Left ventricle myocardium inferior (tissue), 1 donor: ENCODE measurements around the gene ANGPTL2. TPM values are rescaled to one million over a fixed set of nuclear protein-coding genes. Genes with fewer than 3 reads are reported as not detected.

Experiments
- DNase-seq: peaks from one replicate; pipeline ENCODE4 v3.0.0-alpha.2; 2020
- H3K27ac ChIP-seq: fragments of 200-600 bp; replicated peaks from 2 replicates; pipeline ENCODE4 v1.8.0; 2021
- H3K27me3 ChIP-seq: fragments of 200-600 bp; 2 replicates; pipeline ENCODE4 v1.8.0; 2021; ENCODE audit warnings: low read depth
- H3K36me3 ChIP-seq: fragments of 200-600 bp; 2 replicates; pipeline ENCODE4 v1.8.0; 2021
- H3K4me1 ChIP-seq: fragments of 200-600 bp; 2 replicates; pipeline ENCODE4 v1.8.0; 2021
- H3K4me3 ChIP-seq: fragments of 200-600 bp; 2 replicates; pipeline ENCODE4 v1.8.0; 2021; ENCODE audit warnings: mild to moderate bottlenecking, moderate library complexity
- H3K9me3 ChIP-seq: fragments of 200-600 bp; replicated peaks from 2 replicates; pipeline ENCODE4 v1.8.0; 2021
- CTCF ChIP-seq: fragments of 200-600 bp; IDR thresholded peaks from 2 replicates; pipeline ENCODE4 v1.8.0; 2021; ENCODE audit warnings: antibody characterized with exemption, mild to moderate bottlenecking, borderline replicate concordance
- intact Hi-C: fragments of 100-400 bp; cut with micrococcal nuclease; formaldehyde crosslinking; loops from one replicate; pipeline ENCODE4 v1.11.0; 2022
- total RNA-seq: library from RNA; stranded (reverse); fragmentation: NEBNext Ultra II Directional; extraction: Animal tissue kit (Norgen Biotek cat#: 25700); gene quantifications from one replicate; pipeline ENCODE4 v1.2.1, GENCODE V29; 2021
- donor health status: DM: no; HTN: yes; CAD: no; lungs with severe emphysema.

ANGPTL2 gene
- total RNA-seq, 1 donor from 2014 or later = 35.7 TPM

GRCh38 chr9:127117801-127118200 is 4.6 kb downstream of the ANGPTL2 start:
- Histone ChIP-seq H3K36me3 (peaks cover 5% of the 10 kb centered on the region), H3K27ac (peak overlapping the region; percentile 49), H3K27me3 (no peaks in the 10 kb centered on the region), H3K4me1 (peaks cover 95% of the 10 kb centered on the region), H3K4me3 (no peak overlapping the region), H3K9me3 (no peaks in the 10 kb centered on the region)
- TF ChIP-seq CTCF = no peak
- DNase-seq = no peak
- intact Hi-C loops = no loop called here

DNA sequence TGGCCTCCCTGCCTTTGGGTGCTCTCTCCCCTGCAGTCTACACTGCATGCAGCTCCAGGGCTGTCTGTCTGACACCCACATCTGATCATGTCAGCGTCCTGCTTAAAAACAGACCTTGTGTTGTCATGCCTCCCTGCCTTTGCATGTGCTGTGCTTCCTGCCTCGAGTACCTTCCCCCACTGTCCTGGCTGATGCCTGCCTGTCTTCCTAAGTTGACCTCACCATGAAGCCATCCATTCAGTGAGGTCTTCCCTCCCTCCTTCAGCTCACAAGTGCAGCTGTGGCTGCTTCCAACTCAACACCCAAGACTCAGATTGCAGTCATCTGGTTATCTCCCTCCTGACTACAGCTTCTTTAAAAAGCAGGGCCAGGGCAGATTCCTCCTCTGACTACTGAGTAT is 5.5 kb downstream of the ANGPTL2 start:
- peak overlapping the region; percentile 49 for H3K27ac ChIP-seq

GRCh38 chr9:127116088-127116726 is 6.2 kb downstream of the ANGPTL2 start:
- peaks cover 98% of the 10 kb centered on the region for H3K4me1 ChIP-seq
- no peak for TF ChIP-seq CTCF

More for the DNA sequence above, 5.5 kb downstream of the ANGPTL2 start:
- intact Hi-C loops = no loop called here
- Histone ChIP-seq H3K9me3 (no peaks in the 10 kb centered on the region), H3K27me3 (no peaks in the 10 kb centered on the region), H3K4me1 (peaks cover 98% of the 10 kb centered on the region), H3K36me3 (peaks cover 5% of the 10 kb centered on the region), H3K4me3 (no peak overlapping the region)
- TF ChIP-seq CTCF = no peak
- no peak for DNase-seq

GRCh38 chr9:127114606-127115005 is 7.8 kb downstream of the ANGPTL2 start:
- peaks cover 2% of the 10 kb centered on the region for H3K36me3 ChIP-seq
- no peak overlapping the region for H3K4me3 ChIP-seq
- intact Hi-C loops = no loop called here
- no peaks in the 10 kb centered on the region for H3K9me3 ChIP-seq
- H3K27ac ChIP-seq = peak overlapping the region; percentile 48
- H3K4me1 ChIP-seq = peaks cover 98% of the 10 kb centered on the region
- no peaks in the 10 kb centered on the region for H3K27me3 ChIP-seq
- TF ChIP-seq CTCF = no peak
- no peak for DNase-seq

More at GRCh38 chr9:127116088-127116726, 6.2 kb downstream of the ANGPTL2 start:
- H3K36me3 ChIP-seq = peaks cover 5% of the 10 kb centered on the region
- intact Hi-C loops = no loop called here
- H3K27me3 ChIP-seq = no peaks in the 10 kb centered on the region
- peak overlapping the region; percentile 49 for H3K27ac ChIP-seq
- H3K4me3 ChIP-seq = no peak overlapping the region
- no peak for DNase-seq
- no peaks in the 10 kb centered on the region for H3K9me3 ChIP-seq

GRCh38 chr9:127113191-127113972 is 9.1 kb downstream of the ANGPTL2 start:
- Histone ChIP-seq H3K36me3 (peaks cover under 1% of the 10 kb centered on the region), H3K27ac (peak overlapping the region; percentile 48), H3K9me3 (no peaks in the 10 kb centered on the region), H3K4me3 (no peak overlapping the region), H3K27me3 (no peaks in the 10 kb centered on the region), H3K4me1 (peaks cover 98% of the 10 kb centered on the region)
- TF ChIP-seq CTCF = no peak
- intact Hi-C loops = no loop called here
- no peak for DNase-seq
